ENCODE measurements around the gene UBQLN4.

UBQLN4 gene

DNA sequence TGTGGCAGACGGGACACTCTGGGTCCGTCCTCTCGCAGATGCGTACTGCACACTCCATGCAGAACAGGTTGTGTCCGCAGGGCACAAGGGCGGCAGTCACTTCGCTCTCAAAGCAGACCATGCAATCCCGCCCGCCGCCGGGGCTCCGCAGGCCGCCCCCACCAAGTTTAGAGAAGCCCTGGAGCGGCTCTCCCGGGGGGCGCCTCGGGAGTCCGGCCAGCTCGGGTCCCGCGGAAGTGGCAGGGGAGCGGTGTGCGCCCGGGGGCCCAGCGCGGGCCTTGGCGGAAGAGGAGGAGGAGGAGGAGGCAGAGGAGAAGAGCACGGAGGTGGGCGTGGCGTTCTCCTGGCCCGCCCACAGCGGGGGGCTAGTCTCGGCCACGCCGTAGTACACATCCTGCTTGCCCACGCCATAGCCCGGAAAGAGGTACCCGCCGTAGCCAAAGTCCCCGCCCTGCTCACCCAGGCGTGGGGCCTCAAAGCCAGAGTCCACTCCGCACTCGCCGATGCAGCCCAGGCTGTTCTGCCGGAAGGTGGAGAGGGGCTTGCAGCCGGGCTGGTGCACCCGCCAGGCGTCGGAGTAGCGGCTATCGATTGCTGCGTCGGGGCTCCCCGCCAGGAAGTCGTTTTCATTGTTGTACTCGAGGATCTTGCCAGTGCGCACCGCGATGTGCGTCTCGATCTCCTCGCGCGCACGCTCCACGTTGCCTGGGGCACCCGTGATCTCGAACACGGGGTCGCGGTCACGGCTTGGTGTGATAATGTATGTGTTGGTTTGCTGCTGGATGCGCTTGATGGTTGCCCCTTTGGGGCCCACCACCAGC, 23.2 kb upstream of the UBQLN4 start:
- TF ChIP-seq, protein P1, sequence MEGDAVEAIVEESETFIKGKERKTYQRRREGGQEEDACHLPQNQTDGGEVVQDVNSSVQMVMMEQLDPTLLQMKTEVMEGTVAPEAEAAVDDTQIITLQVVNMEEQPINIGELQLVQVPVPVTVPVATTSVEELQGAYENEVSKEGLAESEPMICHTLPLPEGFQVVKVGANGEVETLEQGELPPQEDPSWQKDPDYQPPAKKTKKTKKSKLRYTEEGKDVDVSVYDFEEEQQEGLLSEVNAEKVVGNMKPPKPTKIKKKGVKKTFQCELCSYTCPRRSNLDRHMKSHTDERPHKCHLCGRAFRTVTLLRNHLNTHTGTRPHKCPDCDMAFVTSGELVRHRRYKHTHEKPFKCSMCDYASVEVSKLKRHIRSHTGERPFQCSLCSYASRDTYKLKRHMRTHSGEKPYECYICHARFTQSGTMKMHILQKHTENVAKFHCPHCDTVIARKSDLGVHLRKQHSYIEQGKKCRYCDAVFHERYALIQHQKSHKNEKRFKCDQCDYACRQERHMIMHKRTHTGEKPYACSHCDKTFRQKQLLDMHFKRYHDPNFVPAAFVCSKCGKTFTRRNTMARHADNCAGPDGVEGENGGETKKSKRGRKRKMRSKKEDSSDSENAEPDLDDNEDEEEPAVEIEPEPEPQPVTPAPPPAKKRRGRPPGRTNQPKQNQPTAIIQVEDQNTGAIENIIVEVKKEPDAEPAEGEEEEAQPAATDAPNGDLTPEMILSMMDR (IDR thresholded peaks at IDR 0.05; ENCODE audit: control insufficient read depth, insufficient read depth, low read depth, low read length, missing control alignments), result no peak
- DNase-seq (ENCODE audit: low read depth), result no peak
- no peak overlapping the region for H3K4me3 ChIP-seq (ENCODE audit: control insufficient read depth, low read depth, low read length)

- TF ChIP-seq, protein P1 (IDR thresholded peaks at IDR 0.05; ENCODE audit: control insufficient read depth, insufficient read depth, low read depth, low read length, missing control alignments), result no peak
- H3K4me3 ChIP-seq (ENCODE audit: control insufficient read depth, low read depth, low read length), result no peak overlapping the region
- no peak for DNase-seq (ENCODE audit: low read depth)
Observed at GRCh38 chr1:156075775-156076204, 22.2 kb upstream of the UBQLN4 start.

- TF ChIP-seq, protein P1 (IDR thresholded peaks at IDR 0.05; ENCODE audit: control insufficient read depth, insufficient read depth, low read depth, low read length, missing control alignments), result no peak
- H3K4me3 ChIP-seq (ENCODE audit: control insufficient read depth, low read depth, low read length), result no peak overlapping the region
- no peak for DNase-seq (ENCODE audit: low read depth)
Observed at GRCh38 chr1:156075162-156075561, 21.6 kb upstream of the UBQLN4 start.

- H3K4me3 ChIP-seq (ENCODE audit: control insufficient read depth, low read depth, low read length), result no peak overlapping the region
- DNase-seq (ENCODE audit: low read depth), result no peak
- TF ChIP-seq, protein P1 (IDR thresholded peaks at IDR 0.05; ENCODE audit: control insufficient read depth, insufficient read depth, low read depth, low read length, missing control alignments), result no peak
Observed at GRCh38 chr1:156074661-156075060, 21.1 kb upstream of the UBQLN4 start.

DNA sequence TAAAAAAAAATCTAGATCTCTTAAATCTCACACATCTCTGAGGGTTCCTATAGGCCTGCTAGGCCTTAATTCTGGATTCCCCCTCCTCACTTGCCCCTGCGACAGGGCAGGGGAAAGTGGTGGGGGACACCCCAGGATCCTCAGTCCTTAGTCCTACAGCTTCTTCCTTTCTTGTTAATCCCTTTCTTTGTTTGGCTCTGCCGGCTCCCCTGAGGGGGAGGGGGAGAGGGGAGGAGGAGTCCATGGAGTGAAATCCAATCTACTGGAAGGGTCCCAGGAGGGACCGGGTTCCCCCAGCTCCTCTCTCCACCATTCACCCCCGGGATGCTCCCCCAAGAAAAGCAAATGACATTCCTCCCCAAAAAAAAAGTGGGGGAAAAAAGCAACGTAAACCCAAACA, 20.1 kb upstream of the UBQLN4 start:
- DNase-seq (ENCODE audit: low read depth), result no peak
- TF ChIP-seq, protein P1 (IDR thresholded peaks at IDR 0.05; ENCODE audit: control insufficient read depth, insufficient read depth, low read depth, low read length, missing control alignments), result no peak
- H3K4me3 ChIP-seq (ENCODE audit: control insufficient read depth, low read depth, low read length), result no peak overlapping the region

DNA sequence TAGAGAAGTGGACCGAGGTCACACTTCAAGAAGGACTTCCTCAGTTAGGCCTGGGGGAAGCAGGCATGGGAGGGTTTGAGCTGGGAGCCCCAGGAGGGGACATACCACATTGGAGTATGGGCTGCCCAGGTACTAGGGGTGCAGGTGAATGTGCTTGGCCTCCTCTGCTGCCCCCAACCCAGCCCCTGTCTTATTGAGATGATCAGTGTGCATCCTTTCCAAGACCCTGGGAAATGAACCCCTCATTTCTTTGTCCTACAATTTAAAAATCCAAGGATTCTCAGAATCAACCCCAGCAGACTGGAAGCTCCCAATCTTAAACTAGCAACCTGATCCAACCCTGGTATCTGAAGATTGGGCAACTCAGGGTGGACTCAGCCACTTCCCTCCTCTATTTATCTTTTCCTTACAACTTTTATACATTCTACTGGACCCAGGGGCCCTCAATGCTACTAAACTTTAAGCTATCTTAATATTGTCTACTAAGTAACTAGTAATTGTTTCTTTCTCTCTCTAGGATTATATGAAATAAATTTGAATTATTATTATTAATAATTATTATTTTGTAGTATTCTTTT, 19.6 kb upstream of the UBQLN4 start:
- H3K4me3 ChIP-seq (ENCODE audit: control insufficient read depth, low read depth, low read length), result no peak overlapping the region
- no peak for DNase-seq (ENCODE audit: low read depth)
- TF ChIP-seq, protein P1 (IDR thresholded peaks at IDR 0.05; ENCODE audit: control insufficient read depth, insufficient read depth, low read depth, low read length, missing control alignments), result no peak

Measured in AG09309 (cell line).